Neural progenitor cell (in vitro differentiated cells): ENCODE results near the gene ADCY4. TPM values are rescaled to one million over a fixed set of nuclear protein-coding genes. Genes with fewer than 3 reads are reported as not detected.

Source experiments
- DNase-seq: peaks from one replicate; pipeline ENCODE4 v3.0.0-alpha.2; 2016; ENCODE audit warnings: low spot score
- H2AFZ ChIP-seq: fragments of 200-600 bp; sonication (generic); replicated peaks from 2 replicates; pipeline ENCODE4 v1.6.1; 2016; ENCODE audit warnings: antibody characterized with exemption
- H3F3A ChIP-seq: fragments of 200-600 bp; sonication (generic); 2 replicates; pipeline ENCODE4 v1.6.1; 2016; ENCODE audit warnings: antibody characterized with exemption, low read depth
- H3K27ac ChIP-seq: fragments of 200-600 bp; sonication (generic); 2 replicates; pipeline ENCODE4 v1.5.1; 2016; ENCODE audit warnings: mild to moderate bottlenecking
- H3K27me3 ChIP-seq: fragments of 200-600 bp; sonication (generic); 2 replicates; pipeline ENCODE4 v1.6.1; 2016; ENCODE audit warnings: mild to moderate bottlenecking, moderate library complexity
- H3K36me3 ChIP-seq: fragments of 200-600 bp; sonication (generic); 2 replicates; pipeline ENCODE4 v1.5.1; 2016
- H3K4me1 ChIP-seq: fragments of 200-600 bp; sonication (generic); 2 replicates; pipeline ENCODE4 v1.6.1; 2016; ENCODE audit warnings: mixed run types
- H3K4me2 ChIP-seq: fragments of 200-600 bp; sonication (generic); 2 replicates; pipeline ENCODE4 v1.6.1; 2016
- H3K4me3 ChIP-seq: fragments of 200-600 bp; sonication (generic); 2 replicates; pipeline ENCODE4 v1.5.1; 2016
- H3K79me2 ChIP-seq: fragments of 200-600 bp; sonication (generic); 2 replicates; pipeline ENCODE4 v1.6.1; 2016; ENCODE audit warnings: low read depth
- H3K9ac ChIP-seq: fragments of 200-600 bp; sonication (generic); 2 replicates; pipeline ENCODE4 v1.6.1; 2016
- H3K9me3 ChIP-seq: fragments of 200-600 bp; sonication (generic); 2 replicates; pipeline ENCODE4 v1.5.1; 2016; ENCODE audit warnings: low read depth
- H4K20me1 ChIP-seq: fragments of 200-600 bp; sonication (generic); 2 replicates; pipeline ENCODE4 v1.6.1; 2016; ENCODE audit warnings: low read depth
- H3K27ac Mint-ChIP-seq: 3 replicates; pipeline ENCODE4 v1.8.0; 2021; ENCODE audit warnings: mixed read lengths
- H3K27me3 Mint-ChIP-seq: 2 replicates; pipeline ENCODE4 v1.8.0; 2022; ENCODE audit warnings: low read depth, mild to moderate bottlenecking, inconsistent platforms, moderate library complexity, mixed read lengths; ENCODE audit not compliant: insufficient read depth
- H3K36me3 Mint-ChIP-seq: 3 replicates; pipeline ENCODE4 v1.8.0; 2021; ENCODE audit warnings: mixed read lengths
- H3K4me1 Mint-ChIP-seq: 3 replicates; pipeline ENCODE4 v1.8.0; 2021; ENCODE audit warnings: mixed read lengths
- H3K4me3 Mint-ChIP-seq: 3 replicates; pipeline ENCODE4 v1.8.0; 2021; ENCODE audit warnings: mild to moderate bottlenecking, moderate library complexity, mixed read lengths
- H3K9me3 Mint-ChIP-seq: 3 replicates; pipeline ENCODE4 v1.8.0; 2020; ENCODE audit warnings: mixed read lengths
- CTCF ChIP-seq: fragments of 200-600 bp; sonication (generic); IDR thresholded peaks from 2 replicates; pipeline ENCODE4 v1.5.1; 2017; ENCODE audit warnings: antibody characterized with exemption, mild to moderate bottlenecking
- EZH2 ChIP-seq: fragments of 200-600 bp; sonication (generic); IDR thresholded peaks from 2 replicates; pipeline ENCODE4 v1.6.1; 2017; ENCODE audit warnings: antibody characterized with exemption, mild to moderate bottlenecking, moderate library complexity
- EZH2phosphoT487 ChIP-seq: fragments of 200-600 bp; sonication (generic); IDR thresholded peaks from 2 replicates; pipeline ENCODE4 v1.6.1; 2017; ENCODE audit warnings: antibody characterized with exemption
- total RNA-seq: library from RNA; depleted of rRNA; stranded (reverse); fragments of >200 nt; gene quantifications from 2 replicates; pipeline ENCODE4 v1.2.3, GENCODE V29; 2015; ENCODE audit warnings: low replicate concordance

Gene ADCY4
- total RNA-seq, 1 donor from 2014 or later: not detected

GRCh38 chr14:24351517-24351916, 16.6 kb upstream of the ADCY4 start:
- DNase-seq: no peak
- Mint-ChIP-seq H3K36me3 (no peaks in the 10 kb centered on the region), H3K27me3 (peaks cover 38% of the 10 kb centered on the region), H3K4me1 (no peaks in the 10 kb centered on the region), H3K9me3 (peaks cover 2% of the 10 kb centered on the region), H3K4me3 (no peak overlapping the region), H3K27ac (no peak overlapping the region)
- H3K4me2 ChIP-seq: no peak overlapping the region
- H4K20me1 ChIP-seq: no peaks in the 10 kb centered on the region
- no peaks in the 10 kb centered on the region for H3K36me3 ChIP-seq
- TF ChIP-seq EZH2: no peak
- no peak for TF ChIP-seq CTCF
- TF ChIP-seq EZH2phosphoT487: no peak
- H3K27ac ChIP-seq: no peak overlapping the region
- H3F3A ChIP-seq: no peaks in the 10 kb centered on the region
- no peaks in the 10 kb centered on the region for H3K9me3 ChIP-seq
- H3K4me3 ChIP-seq: no peak overlapping the region
- no peaks in the 10 kb centered on the region for H3K79me2 ChIP-seq
- no peak overlapping the region for H2AFZ ChIP-seq
- H3K4me1 ChIP-seq: no peaks in the 10 kb centered on the region
- H3K9ac ChIP-seq: no peak overlapping the region
- peaks cover 95% of the 10 kb centered on the region for H3K27me3 ChIP-seq

- Histone ChIP-seq H3K27ac (no peak overlapping the region), H3K79me2 (no peaks in the 10 kb centered on the region), H3K4me2 (no peak overlapping the region), H3K4me3 (no peak overlapping the region), H3K4me1 (no peaks in the 10 kb centered on the region), H3K9me3 (no peaks in the 10 kb centered on the region), H4K20me1 (no peaks in the 10 kb centered on the region), H3K9ac (no peak overlapping the region), H3F3A (no peaks in the 10 kb centered on the region), H2AFZ (no peak overlapping the region), H3K27me3 (peaks cover 91% of the 10 kb centered on the region), H3K36me3 (no peaks in the 10 kb centered on the region)
- H3K4me3 Mint-ChIP-seq: no peak overlapping the region
- DNase-seq: no peak
- no peaks in the 10 kb centered on the region for H3K36me3 Mint-ChIP-seq
- peaks cover 34% of the 10 kb centered on the region for H3K27me3 Mint-ChIP-seq
- H3K4me1 Mint-ChIP-seq: no peaks in the 10 kb centered on the region
- no peak for TF ChIP-seq EZH2phosphoT487
- no peak for TF ChIP-seq CTCF
- no peak for TF ChIP-seq EZH2
- no peak overlapping the region for H3K27ac Mint-ChIP-seq
- peaks cover 2% of the 10 kb centered on the region for H3K9me3 Mint-ChIP-seq
These were observed 14.9 kb upstream of the ADCY4 start for GRCh38 chr14:24349742-24350141.

- Histone ChIP-seq H2AFZ (no peak overlapping the region), H3K4me1 (no peaks in the 10 kb centered on the region), H3K27me3 (peaks cover 92% of the 10 kb centered on the region), H4K20me1 (no peaks in the 10 kb centered on the region), H3F3A (no peaks in the 10 kb centered on the region), H3K4me2 (no peak overlapping the region), H3K79me2 (no peaks in the 10 kb centered on the region), H3K9me3 (no peaks in the 10 kb centered on the region), H3K27ac (no peak overlapping the region), H3K4me3 (no peak overlapping the region), H3K9ac (no peak overlapping the region), H3K36me3 (no peaks in the 10 kb centered on the region)
- Mint-ChIP-seq H3K36me3 (no peaks in the 10 kb centered on the region), H3K4me1 (no peaks in the 10 kb centered on the region), H3K27ac (no peak overlapping the region), H3K9me3 (peaks cover 2% of the 10 kb centered on the region), H3K27me3 (peaks cover 29% of the 10 kb centered on the region), H3K4me3 (no peak overlapping the region)
- DNase-seq: no peak
- no peak for TF ChIP-seq CTCF
- no peak for TF ChIP-seq EZH2phosphoT487
- TF ChIP-seq EZH2: no peak
These were observed 13.3 kb upstream of the ADCY4 start for GRCh38 chr14:24348186-24348585.

GRCh38 chr14:24347134-24347533, 12.3 kb upstream of the ADCY4 start:
- Histone ChIP-seq H3K36me3 (no peaks in the 10 kb centered on the region), H3K79me2 (no peaks in the 10 kb centered on the region), H3K9me3 (no peaks in the 10 kb centered on the region), H3K4me2 (no peak overlapping the region), H3K4me1 (no peaks in the 10 kb centered on the region), H3K27ac (no peak overlapping the region), H3K27me3 (peaks cover 92% of the 10 kb centered on the region), H4K20me1 (no peaks in the 10 kb centered on the region), H3K4me3 (no peak overlapping the region), H2AFZ (no peak overlapping the region), H3F3A (no peaks in the 10 kb centered on the region), H3K9ac (no peak overlapping the region)
- Mint-ChIP-seq H3K4me1 (no peaks in the 10 kb centered on the region), H3K9me3 (peaks cover 2% of the 10 kb centered on the region), H3K36me3 (no peaks in the 10 kb centered on the region), H3K27me3 (peaks cover 35% of the 10 kb centered on the region), H3K4me3 (no peak overlapping the region), H3K27ac (no peak overlapping the region)
- TF ChIP-seq CTCF (no peak), EZH2phosphoT487 (no peak), EZH2 (no peak)
- no peak for DNase-seq
